GM18505 (cell line): Measurements from ENCODE around the gene FA2H.
"Not testable (repeated sequence)": the region's sequence is repeated elsewhere in the genome, so short reads cannot be mapped to it uniquely, and the experiment has no call there.

Experiments
- ATAC-seq: cut with Tn5 transposase; IDR thresholded peaks from one replicate; pipeline ENCODE4 v1.9.1; 2021; ENCODE audit not compliant: unreplicated experiment
- POLR2A ChIP-seq: IDR thresholded peaks from 4 replicates; pipeline ENCODE4 v1.6.1; 2011; ENCODE audit warnings: borderline replicate concordance; ENCODE audit not compliant: insufficient read depth, insufficient read length; ENCODE audit errors: extremely low read depth

The FA2H gene

DNA sequence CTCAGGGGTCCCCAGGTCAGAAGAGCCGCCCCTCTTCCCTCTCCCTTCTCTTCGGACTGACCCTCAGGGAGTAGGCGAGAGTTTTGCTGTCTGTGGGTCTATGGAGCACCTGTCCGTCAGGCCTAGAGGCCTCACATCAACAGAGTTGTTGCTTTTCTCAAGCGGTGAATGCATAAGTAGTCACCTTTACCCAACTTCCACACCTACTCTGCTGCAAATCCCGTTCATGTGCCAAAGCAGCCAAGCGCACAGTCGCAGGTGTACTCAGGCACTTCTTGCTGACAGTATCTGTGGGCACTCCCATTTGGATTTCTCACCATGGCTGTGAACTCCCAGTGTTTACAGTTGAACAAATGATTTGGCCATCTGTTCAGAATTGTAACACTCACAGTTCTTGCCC, 4.0 kb upstream of the FA2H start:
- no peak for ATAC-seq
- no peak for TF ChIP-seq POLR2A

DNA sequence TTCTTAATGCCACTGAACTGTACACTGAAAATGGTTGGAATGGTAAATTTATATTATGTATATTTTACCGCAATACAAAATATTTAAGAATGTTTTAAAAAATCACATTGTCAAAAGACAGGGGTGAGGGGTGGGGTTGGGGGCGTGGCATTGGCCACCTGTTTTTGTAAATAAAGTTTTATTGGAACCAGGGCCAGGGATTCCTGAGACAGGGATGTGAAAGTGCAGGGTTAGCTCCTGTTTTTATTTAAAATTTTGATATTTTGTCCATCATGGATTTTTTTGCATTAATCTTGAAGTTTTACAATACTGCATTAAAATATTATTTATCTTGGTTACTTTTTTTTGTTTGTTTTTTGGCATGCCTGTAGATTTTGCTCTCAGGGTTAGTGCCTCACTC, 2.3 kb upstream of the FA2H start:
- ATAC-seq = no peak
- TF ChIP-seq POLR2A = no peak

DNA sequence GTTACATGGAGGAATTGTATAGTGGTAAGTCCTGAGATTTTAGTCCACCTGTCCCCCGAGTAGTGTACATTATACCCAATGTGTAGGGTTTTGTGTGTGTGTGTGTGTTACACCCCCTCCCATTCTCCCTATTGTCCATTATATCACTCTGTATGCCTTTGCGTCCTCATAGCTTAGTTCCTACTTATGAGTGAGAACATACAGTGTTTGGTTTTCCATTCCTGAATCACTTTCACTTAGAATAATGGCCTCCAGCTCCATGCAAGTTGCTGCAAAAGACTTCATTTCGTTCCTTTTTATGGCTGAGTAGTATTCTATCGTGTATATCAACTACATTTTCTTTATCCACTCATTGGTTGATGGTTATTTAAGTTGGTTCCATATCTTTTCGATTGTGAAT, 635 bp upstream of the FA2H start:
- no peak for ATAC-seq
- no peak for TF ChIP-seq POLR2A

DNA sequence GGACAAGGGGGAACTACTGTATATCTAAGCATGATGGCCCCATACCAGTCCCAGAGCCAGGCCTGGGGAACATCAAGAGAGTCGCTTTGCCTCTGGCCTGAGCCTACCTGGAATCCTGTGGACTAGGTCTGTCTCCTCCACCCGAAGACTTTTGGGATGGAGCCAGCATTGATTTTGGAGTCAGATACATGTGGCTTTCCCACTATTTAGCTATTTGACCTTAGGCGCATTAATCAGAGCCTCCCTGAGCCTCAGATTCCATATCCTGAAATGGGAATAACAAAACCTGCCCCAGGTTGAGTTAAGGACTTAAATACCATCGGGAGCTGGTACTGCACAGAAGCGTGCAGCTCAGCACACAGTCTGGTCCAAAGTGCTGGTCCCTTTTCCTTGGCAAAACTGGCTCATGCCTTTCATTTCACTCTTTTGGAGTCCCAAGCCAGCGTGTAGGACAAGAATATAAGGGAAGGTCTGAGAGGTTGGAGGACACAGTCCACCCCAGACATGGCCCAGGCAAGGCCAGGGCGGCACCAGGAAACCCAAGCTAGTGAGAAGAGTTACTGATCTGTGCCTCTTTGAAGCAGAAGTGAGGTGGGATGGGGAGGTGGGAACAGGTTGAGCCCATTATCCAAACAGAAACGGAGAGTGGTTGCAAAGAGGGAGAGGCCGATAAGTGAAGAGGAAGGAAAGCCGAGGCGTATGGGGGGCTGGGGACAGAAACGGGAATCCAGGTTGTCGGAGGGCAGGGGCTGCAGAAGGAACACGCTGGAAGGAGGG, 986 bp downstream of the FA2H start:
- no peak for TF ChIP-seq POLR2A
- no peak for ATAC-seq

DNA sequence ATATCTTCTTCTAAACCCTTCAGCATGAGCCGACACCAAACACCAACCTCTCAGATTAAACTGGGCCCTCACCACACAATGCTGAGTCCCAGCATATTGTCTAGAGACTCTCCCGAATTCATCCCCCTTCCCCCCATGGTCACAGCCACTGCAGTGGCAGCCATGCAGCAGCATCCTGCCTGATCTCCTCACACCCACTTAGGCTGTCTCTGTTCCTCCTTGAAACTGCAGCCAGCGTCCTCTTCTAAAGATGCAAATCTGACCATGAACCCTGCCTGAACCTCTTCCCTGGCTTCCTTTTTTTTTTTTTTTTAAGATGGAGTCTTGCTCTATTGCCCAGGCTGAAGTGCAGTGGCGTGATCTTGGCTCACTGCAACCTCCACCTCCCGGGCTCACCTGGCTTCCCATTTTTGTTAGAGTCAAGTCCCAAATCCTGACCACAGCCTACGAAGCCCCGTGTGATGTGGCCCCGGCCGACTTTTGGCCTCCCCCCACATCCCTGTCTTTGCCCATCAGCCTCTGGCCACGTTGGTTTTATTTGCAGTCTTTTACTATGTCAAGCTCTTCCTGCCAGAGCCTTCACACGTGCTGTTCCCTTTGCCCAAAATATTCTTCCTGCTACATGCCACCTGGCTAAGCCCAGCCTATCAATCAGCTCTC, 2.8 kb downstream of the FA2H start:
- no peak for TF ChIP-seq POLR2A
- ATAC-seq = peak; percentile 66

DNA sequence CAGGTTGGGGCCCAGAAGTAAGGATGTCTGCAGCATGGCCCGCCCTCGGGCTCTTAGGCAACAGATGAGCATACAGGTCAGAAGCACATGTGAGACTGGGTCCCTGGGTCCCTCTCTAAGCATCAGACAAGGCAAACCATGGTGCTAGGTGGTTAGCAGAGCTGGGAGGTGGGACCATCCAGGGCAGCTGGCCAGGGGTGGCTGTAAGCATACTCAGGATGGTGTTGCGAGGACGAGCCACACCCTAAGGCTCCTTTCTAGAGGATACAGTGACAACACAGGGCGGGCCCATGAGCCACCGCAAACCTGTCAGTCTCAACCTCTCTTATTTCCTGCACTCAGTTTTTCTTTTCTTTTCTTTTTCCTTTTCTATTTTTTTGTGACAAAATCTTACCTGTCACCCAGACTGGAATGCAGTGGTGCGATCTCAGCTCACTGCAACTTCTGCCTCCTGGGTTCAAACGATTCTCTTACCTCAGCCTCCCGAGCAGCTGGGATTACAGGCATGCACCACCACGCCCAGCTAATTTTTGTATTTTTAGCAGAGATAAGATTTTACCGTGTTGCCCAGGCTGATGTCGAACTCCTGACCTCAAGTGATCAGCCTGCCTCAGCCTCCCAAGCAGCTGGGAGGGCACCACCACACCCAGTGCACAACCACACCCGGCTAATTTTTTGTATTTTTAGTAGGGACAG, 3.6 kb downstream of the FA2H start:
- no peak for ATAC-seq
- no peak for TF ChIP-seq POLR2A

DNA sequence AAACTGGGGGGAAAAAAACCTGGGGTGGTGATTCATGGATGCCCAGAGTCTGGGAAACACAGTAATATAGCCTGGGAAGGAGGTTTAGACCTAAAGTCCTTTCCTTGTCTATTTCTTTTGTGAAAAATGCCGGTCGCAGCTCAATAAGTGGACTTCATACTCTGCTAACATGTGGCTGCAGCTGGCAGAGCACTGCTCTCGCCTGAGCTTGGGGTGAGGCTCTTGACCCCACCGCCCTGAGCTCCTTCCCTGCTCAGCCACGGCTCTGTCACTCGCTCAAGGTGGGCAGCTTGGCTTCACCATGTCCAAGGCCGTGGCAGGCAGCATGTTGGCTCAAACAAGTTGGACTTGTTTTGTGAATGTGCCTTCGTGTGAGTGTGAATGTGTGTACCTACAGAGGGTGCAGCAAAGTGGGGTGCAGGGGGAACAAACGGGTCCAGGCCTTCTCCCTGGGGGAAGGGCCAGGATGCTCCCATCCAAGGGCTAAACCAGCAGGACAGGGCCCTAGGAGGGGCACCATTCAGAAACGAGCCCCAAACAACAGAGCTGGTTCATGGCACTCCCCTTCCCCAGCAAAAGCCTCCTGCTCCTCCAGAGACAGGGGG, 4.9 kb downstream of the FA2H start:
- no peak for TF ChIP-seq POLR2A
- no peak for ATAC-seq

DNA sequence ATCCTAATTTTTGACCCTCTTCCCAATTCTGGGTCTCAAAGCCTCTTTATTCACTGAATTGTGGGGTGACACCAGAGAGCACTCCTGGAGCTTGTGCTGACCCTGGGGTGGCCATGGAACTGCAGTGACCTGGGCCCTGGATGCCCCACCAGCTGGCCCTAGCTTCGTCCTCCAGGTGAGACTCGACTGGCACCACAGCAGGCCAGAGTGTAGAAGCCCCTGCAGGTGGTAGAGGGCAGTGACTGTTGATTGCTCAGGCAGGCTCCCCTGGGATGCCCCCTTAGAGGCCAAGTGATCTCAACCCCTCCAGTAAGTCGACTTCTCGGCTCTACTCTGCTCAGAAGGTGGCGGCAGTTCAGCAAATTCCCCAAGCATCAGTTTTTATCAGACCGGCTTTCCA, 6.4 kb downstream of the FA2H start:
- ATAC-seq = no peak
- TF ChIP-seq POLR2A = no peak

DNA sequence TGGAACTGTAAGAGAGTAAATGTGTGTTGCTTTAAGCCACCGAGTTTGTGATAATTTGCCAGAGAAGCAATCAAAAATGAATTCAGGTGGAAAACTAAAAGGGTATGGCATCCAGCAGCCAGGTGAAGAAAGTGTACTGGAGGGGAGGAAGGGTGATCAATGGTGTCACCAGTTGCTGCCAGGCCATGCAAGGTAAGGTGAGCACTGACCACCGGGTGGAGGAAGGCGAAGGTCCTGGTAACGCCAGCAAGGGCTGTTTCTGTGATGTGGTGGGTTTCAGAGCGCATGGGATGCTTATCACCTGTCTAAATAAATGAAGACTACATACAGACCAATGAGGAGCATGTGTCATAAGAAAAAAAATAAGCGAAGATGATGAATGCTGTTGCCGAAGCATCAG, 6.9 kb downstream of the FA2H start:
- no peak for ATAC-seq
- TF ChIP-seq POLR2A = no peak

DNA sequence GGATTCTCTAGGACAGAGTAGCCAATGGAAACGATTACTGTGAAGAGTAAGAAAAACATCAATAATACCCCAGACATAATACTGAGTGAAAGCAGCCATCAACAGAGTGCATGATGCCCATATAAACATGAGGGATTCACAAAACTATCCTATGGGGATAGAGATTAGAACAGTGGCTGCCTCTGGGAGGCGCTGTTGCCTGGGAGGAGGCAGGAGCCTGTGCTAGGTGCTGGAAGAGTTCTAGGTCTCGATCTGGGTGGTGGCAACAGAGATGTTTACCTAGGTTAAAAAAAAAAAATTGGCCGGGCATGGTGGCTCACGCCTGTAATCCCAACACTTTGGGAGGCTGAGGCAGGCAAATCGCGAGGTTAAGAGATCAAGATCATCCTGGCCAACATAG, 7.9 kb downstream of the FA2H start:
- no peak for ATAC-seq
- no peak for TF ChIP-seq POLR2A

DNA sequence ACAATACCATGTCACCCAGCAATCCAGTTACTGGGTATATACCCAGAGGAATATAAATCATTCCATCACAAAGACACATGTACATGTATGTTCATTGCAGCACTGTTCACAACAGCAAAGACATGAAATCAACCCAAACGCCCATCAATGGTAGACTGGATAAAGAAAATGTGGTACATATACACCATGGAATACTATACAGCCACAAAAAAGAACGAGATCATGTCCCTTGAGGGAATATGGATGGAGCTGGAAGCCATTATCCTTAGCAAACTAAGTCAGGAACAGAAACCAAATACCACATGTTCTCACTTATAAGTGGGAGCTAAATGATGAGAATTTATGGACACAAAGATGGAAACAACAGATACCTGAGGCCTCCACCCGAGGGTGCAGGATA, 10.4 kb downstream of the FA2H start:
- ATAC-seq = not testable (repeated sequence)

DNA sequence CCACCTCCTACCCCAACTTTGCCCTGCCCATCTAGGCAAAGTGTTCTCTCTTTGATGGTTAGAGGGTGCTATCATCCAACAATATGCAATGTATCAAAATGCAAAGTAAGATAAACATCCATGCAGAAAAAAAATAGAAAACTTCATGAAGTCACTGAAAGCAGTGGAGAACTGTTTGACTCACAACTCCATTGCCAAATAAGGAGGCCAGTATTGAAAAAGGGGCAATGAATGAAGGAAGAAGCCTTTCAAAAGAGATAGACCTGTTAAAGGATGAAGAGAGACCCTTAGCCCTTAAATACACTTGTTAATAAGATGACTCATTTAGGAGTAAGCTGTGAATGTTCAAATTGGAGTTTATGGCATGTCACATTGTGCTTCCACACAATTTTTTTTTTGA, 13.0 kb downstream of the FA2H start:
- ATAC-seq = no peak
- TF ChIP-seq POLR2A = no peak

DNA sequence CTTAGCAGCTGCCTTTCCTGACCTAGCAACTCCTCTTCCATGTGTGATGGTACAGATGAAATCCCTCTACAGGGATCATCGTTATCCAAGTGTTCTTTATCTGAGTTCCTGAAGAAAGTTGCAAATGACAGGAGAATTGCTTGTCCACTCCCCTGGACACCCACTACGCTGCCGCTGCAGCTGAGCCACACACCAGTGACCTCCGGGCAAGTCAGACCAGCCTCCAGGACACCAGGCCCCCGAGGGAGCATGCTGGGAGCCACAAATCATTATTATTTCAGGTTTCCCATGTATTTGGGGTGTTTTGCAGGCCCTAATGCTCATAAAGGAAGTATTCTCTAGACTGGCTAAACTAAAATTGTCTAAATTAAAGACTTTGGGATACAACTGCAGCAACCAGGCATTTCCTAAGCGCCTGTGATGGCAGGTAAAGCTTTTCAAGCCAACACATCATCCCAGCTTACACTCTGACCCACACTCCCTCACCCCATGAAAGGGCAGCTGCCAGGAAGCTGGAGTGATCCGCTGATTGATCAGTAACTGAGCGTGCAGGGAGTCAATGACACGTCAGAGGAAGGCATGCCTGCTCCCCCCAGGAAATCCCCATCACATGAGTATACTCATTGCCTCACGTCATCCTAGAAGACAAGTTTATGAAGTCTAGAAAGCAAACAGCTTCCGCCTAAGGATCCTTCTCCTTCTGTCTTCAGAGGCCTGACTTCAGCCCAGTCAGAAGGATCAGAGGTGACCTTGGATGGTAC, 14.4 kb downstream of the FA2H start:
- no peak for ATAC-seq
- TF ChIP-seq POLR2A = no peak
